ENCODE measurements around the gene RNF149.

The RNF149 gene

GRCh38 chr2:101296371-101296770 lies 12.1 kb downstream of the RNF149 start:
- Mint-ChIP-seq H3K27ac (no peak overlapping the region), H3K4me1 (ENCODE audit: low read depth) (peaks cover 35% of the 10 kb centered on the region), H3K36me3 (ENCODE audit: low read depth) (peaks cover 58% of the 10 kb centered on the region), H3K4me3 (no peak overlapping the region), H3K9me3 (no peaks in the 10 kb centered on the region), H3K27me3 (no peaks in the 10 kb centered on the region)
- intact Hi-C loops (cut with micrococcal nuclease), result no loop called here

- Mint-ChIP-seq H3K36me3 (ENCODE audit: low read depth) (peaks cover 57% of the 10 kb centered on the region), H3K4me3 (no peak overlapping the region), H3K9me3 (no peaks in the 10 kb centered on the region), H3K4me1 (ENCODE audit: low read depth) (peaks cover 30% of the 10 kb centered on the region), H3K27me3 (no peaks in the 10 kb centered on the region), H3K27ac (no peak overlapping the region)
- intact Hi-C loops (cut with micrococcal nuclease), result no loop called here
Measured at GRCh38 chr2:101295895-101296294, 12.6 kb downstream of the RNF149 start.

- no peaks in the 10 kb centered on the region for H3K27me3 Mint-ChIP-seq
- H3K9me3 Mint-ChIP-seq, result no peaks in the 10 kb centered on the region
- H3K4me3 Mint-ChIP-seq, result no peak overlapping the region
- peaks cover 20% of the 10 kb centered on the region for H3K4me1 Mint-ChIP-seq (ENCODE audit: low read depth)
- H3K36me3 Mint-ChIP-seq (ENCODE audit: low read depth), result peaks cover 53% of the 10 kb centered on the region
- no peak overlapping the region for H3K27ac Mint-ChIP-seq
- intact Hi-C loops (cut with micrococcal nuclease), result no loop called here
Measured at GRCh38 chr2:101294861-101295260, 13.6 kb downstream of the RNF149 start.

GRCh38 chr2:101293544-101293943 lies 15.0 kb downstream of the RNF149 start:
- no peaks in the 10 kb centered on the region for H3K9me3 Mint-ChIP-seq

GRCh38 chr2:101291973-101292372 lies 16.5 kb downstream of the RNF149 start:
- no peak overlapping the region for H3K27ac Mint-ChIP-seq

More at GRCh38 chr2:101293544-101293943, 15.0 kb downstream of the RNF149 start:
- Mint-ChIP-seq H3K27me3 (no peaks in the 10 kb centered on the region), H3K36me3 (ENCODE audit: low read depth) (peaks cover 46% of the 10 kb centered on the region), H3K4me1 (ENCODE audit: low read depth) (peaks cover 10% of the 10 kb centered on the region), H3K4me3 (no peak overlapping the region), H3K27ac (no peak overlapping the region)
- intact Hi-C loops (cut with micrococcal nuclease), result no loop called here

GRCh38 chr2:101290711-101291110 lies 17.8 kb downstream of the RNF149 start:
- Mint-ChIP-seq H3K4me1 (ENCODE audit: low read depth) (peaks cover under 1% of the 10 kb centered on the region), H3K27ac (no peak overlapping the region), H3K27me3 (no peaks in the 10 kb centered on the region), H3K4me3 (no peak overlapping the region), H3K36me3 (ENCODE audit: low read depth) (peaks cover 60% of the 10 kb centered on the region), H3K9me3 (no peaks in the 10 kb centered on the region)
- intact Hi-C loops (cut with micrococcal nuclease), result no loop called here

More at GRCh38 chr2:101291973-101292372, 16.5 kb downstream of the RNF149 start:
- Mint-ChIP-seq H3K4me3 (no peak overlapping the region), H3K4me1 (ENCODE audit: low read depth) (peaks cover 5% of the 10 kb centered on the region), H3K27me3 (no peaks in the 10 kb centered on the region), H3K9me3 (no peaks in the 10 kb centered on the region), H3K36me3 (ENCODE audit: low read depth) (peaks cover 52% of the 10 kb centered on the region)
- intact Hi-C loops (cut with micrococcal nuclease), result no loop called here

- intact Hi-C loops (cut with micrococcal nuclease), result no loop called here
- H3K27ac Mint-ChIP-seq, result no peak overlapping the region
- H3K4me3 Mint-ChIP-seq, result no peak overlapping the region
- H3K4me1 Mint-ChIP-seq (ENCODE audit: low read depth), result no peaks in the 10 kb centered on the region
- peaks cover 67% of the 10 kb centered on the region for H3K36me3 Mint-ChIP-seq (ENCODE audit: low read depth)
- no peaks in the 10 kb centered on the region for H3K9me3 Mint-ChIP-seq
- H3K27me3 Mint-ChIP-seq, result no peaks in the 10 kb centered on the region
Measured at GRCh38 chr2:101287303-101287702, 21.2 kb downstream of the RNF149 start.

GRCh38 chr2:101286684-101287083 lies 21.8 kb downstream of the RNF149 start:
- Mint-ChIP-seq H3K36me3 (ENCODE audit: low read depth) (peaks cover 71% of the 10 kb centered on the region), H3K27ac (no peak overlapping the region), H3K9me3 (no peaks in the 10 kb centered on the region), H3K4me1 (ENCODE audit: low read depth) (no peaks in the 10 kb centered on the region), H3K27me3 (no peaks in the 10 kb centered on the region), H3K4me3 (no peak overlapping the region)
- intact Hi-C loops (cut with micrococcal nuclease), result no loop called here

GRCh38 chr2:101282980-101283379 lies 25.5 kb downstream of the RNF149 start:
- no peak overlapping the region for H3K27ac Mint-ChIP-seq
- no peaks in the 10 kb centered on the region for H3K4me1 Mint-ChIP-seq (ENCODE audit: low read depth)
- no peaks in the 10 kb centered on the region for H3K9me3 Mint-ChIP-seq
- intact Hi-C loops (cut with micrococcal nuclease), result no loop called here
- no peak overlapping the region for H3K4me3 Mint-ChIP-seq
- H3K27me3 Mint-ChIP-seq, result no peaks in the 10 kb centered on the region
- H3K36me3 Mint-ChIP-seq (ENCODE audit: low read depth), result peaks cover 99% of the 10 kb centered on the region

- intact Hi-C loops (cut with micrococcal nuclease), result no loop called here
- Mint-ChIP-seq H3K27ac (no peak overlapping the region), H3K27me3 (no peaks in the 10 kb centered on the region), H3K36me3 (ENCODE audit: low read depth) (peaks cover 99% of the 10 kb centered on the region), H3K4me1 (ENCODE audit: low read depth) (no peaks in the 10 kb centered on the region), H3K4me3 (no peak overlapping the region), H3K9me3 (no peaks in the 10 kb centered on the region)
Measured at GRCh38 chr2:101281482-101281881, 27.0 kb downstream of the RNF149 start.

- Mint-ChIP-seq H3K27ac (no peak overlapping the region), H3K36me3 (ENCODE audit: low read depth) (peaks cover 90% of the 10 kb centered on the region), H3K27me3 (no peaks in the 10 kb centered on the region), H3K4me3 (no peak overlapping the region), H3K9me3 (no peaks in the 10 kb centered on the region), H3K4me1 (ENCODE audit: low read depth) (no peaks in the 10 kb centered on the region)
- intact Hi-C loops (cut with micrococcal nuclease), result loop anchor here (10.0 kb wide), 1 partner anchor 556 kb away; no protein-coding TSS in a partner anchor
Measured at GRCh38 chr2:101278925-101279324, 29.6 kb downstream of the RNF149 start.

GRCh38 chr2:101277111-101277510 lies 31.4 kb downstream of the RNF149 start:
- Mint-ChIP-seq H3K4me1 (ENCODE audit: low read depth) (no peaks in the 10 kb centered on the region), H3K27me3 (no peaks in the 10 kb centered on the region), H3K27ac (no peak overlapping the region), H3K9me3 (no peaks in the 10 kb centered on the region), H3K36me3 (ENCODE audit: low read depth) (peaks cover 86% of the 10 kb centered on the region), H3K4me3 (no peak overlapping the region)
- intact Hi-C loops (cut with micrococcal nuclease), result loop anchor here (10.0 kb wide), 1 partner anchor 558 kb away; no protein-coding TSS in a partner anchor

- peaks cover 88% of the 10 kb centered on the region for H3K36me3 Mint-ChIP-seq (ENCODE audit: low read depth)
- no peaks in the 10 kb centered on the region for H3K4me1 Mint-ChIP-seq (ENCODE audit: low read depth)
- intact Hi-C loops (cut with micrococcal nuclease), result loop anchor here (10.0 kb wide), 1 partner anchor 561 kb away; no protein-coding TSS in a partner anchor
- H3K27me3 Mint-ChIP-seq, result no peaks in the 10 kb centered on the region
- H3K4me3 Mint-ChIP-seq, result no peak overlapping the region
- no peak overlapping the region for H3K27ac Mint-ChIP-seq
- no peaks in the 10 kb centered on the region for H3K9me3 Mint-ChIP-seq
Measured at GRCh38 chr2:101274142-101274541, 34.4 kb downstream of the RNF149 start.

GRCh38 chr2:101273056-101273455 lies 35.4 kb downstream of the RNF149 start:
- intact Hi-C loops (cut with micrococcal nuclease), result loop anchor here (10.0 kb wide), 1 partner anchor 562 kb away; no protein-coding TSS in a partner anchor
- Mint-ChIP-seq H3K4me1 (ENCODE audit: low read depth) (peaks cover 4% of the 10 kb centered on the region), H3K4me3 (no peak overlapping the region), H3K9me3 (no peaks in the 10 kb centered on the region), H3K27me3 (no peaks in the 10 kb centered on the region), H3K27ac (no peak overlapping the region), H3K36me3 (ENCODE audit: low read depth) (peaks cover 88% of the 10 kb centered on the region)

Data from dendritic cell treated with granulocyte-macrophage colony-stimulating factor and Interleukin-4, amounts not matched to agents 40 ng/mL and 50 ng/mL, for 4 days (primary cell).